Central memory CD4-positive, alpha-beta T cell (primary cell): ENCODE measurements around the gene FAM76A.
"Not testable (repeated sequence)": the region's sequence is repeated elsewhere in the genome, so short reads cannot be mapped to it uniquely, and the experiment has no call there.

ENCODE experiments used
- DNase-seq: peaks from one replicate; pipeline ENCODE4 v3.0.0; 2022

Gene FAM76A

DNA sequence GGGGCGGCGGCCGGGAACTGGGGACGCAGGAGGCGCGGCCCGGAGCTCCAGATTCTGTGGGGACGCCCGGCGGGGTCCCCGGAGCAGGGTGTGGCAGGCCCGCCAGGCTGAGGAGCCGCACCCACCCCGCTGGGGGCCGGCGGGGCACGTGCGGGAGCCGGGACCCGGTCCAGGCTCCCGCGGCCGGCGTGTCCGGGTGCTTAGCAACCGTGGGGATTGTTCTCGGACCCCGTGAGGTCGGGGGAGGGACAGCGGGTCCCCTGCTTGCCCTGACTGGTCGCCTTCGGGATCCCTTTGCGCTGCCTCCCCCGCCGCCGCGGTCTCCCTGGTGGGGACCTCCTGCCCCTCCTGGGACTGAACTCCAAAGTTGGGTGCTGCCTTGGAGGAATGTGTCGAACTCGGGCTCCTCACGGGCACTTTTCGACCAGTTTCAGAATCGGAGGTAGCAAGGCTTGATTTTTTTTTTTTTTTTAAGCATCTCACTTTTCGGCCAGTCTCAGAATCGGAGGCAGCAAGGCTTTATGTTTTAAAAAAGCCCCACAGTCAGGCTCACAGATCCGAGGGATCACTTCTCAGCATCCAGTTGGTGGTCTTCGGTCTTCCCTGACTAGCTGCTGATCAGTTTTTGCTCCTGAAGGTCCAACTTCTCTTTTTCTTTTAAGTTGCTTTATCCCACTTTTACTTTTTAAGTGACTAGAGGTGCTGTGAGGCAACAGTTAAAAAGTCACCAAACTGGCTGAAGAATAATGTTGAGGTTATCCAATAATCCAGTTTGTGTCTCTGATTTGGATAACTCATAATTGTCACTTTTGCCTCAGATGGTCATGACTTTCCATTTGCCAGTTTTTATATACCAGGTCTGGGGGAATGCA is 648 bp downstream of the FAM76A start:
- no peak for DNase-seq

DNA sequence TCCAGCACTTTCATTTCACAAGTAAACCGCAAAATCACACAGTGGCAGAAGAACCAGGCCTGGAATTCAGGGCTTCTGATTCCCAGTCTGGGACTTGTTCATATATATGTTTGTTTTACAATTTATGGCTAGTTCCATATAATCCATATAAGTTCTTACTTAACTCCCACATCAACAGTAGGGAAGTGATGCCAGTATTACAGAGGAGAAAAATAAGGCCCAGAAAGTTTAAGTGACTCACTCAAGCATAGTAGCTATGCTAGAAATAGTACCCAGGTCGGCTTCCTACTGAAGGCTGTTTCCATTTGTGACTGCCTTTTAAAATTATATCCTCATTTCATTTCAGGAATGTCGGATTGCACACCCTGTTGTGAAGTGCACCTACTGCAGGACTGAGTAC is 1.4 kb downstream of the FAM76A start:
- DNase-seq: no peak

DNA sequence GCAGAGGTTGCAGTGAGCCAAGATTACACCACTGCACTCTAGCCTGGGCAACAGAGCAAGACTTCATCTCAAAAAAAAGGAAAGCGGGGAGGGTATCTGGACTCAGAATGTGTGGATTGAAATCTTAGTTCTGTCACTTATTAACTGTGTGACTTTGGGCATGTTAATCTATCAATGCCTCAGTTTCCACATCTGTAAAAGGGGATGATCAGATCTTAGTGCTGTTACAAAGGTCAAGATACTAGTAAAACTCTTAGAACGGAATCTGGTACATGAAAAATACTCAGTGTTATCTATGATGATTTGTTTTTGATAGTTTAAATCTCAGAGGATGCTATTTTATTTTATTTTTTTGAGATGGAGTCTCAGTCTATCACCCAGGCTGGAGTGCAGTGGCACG is 10.5 kb downstream of the FAM76A start:
- DNase-seq: no peak

DNA sequence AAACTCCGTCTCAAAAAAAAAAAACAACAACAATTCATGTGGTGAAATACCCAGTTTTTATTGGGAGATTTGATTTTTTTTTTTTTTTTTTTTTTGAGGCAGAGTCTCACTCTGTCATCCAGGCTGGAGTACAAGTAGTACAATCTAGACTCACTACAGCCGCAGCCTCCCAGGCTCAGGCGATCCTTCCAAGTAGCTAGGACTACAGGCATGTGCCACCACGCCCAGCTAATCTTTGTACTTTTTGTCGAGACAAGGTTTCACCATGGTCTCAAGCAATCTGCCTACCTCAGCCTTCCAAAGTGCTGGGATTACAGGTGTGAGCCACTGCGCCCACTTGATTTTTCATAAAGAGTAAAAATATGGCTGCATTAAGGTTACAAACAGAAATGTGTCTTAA is 15.4 kb downstream of the FAM76A start:
- no peak for DNase-seq

DNA sequence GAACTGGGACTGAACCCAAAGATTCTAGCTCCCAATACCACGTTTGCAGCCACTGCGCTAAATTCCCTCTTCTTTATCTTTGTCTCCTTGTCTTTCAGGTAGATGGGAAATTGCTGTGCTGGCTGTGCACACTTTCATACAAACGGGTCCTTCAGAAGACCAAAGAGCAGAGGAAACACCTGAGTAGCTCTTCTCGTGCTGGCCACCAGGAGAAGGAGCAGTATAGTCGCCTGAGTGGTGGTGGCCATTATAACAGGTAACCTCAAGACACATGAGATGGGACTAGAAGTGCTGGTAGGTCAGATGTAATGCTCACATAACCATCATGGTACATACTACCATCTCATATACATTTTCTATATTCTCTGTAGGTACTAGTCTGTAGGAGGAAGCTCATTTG is 18.8 kb downstream of the FAM76A start:
- no peak for DNase-seq

DNA sequence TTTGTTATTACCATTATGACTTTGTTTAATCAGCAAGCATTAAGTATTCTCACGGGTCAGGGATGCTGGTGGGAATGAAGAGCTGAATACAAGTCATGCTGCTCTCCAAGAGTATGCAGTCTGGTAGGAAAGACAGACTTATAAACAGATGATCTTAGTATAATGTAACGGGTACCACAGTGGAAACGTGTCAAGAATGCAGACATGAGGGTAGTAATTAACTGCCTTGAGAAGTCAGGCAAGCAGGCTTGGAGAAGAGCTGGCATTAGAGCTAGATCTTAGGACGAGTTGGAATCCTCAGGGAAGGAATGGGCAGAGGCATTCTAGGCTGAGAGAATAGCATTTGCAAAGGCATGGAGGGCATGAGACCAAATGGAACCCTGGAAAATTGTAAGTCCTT is 19.7 kb downstream of the FAM76A start:
- no peak for DNase-seq

DNA sequence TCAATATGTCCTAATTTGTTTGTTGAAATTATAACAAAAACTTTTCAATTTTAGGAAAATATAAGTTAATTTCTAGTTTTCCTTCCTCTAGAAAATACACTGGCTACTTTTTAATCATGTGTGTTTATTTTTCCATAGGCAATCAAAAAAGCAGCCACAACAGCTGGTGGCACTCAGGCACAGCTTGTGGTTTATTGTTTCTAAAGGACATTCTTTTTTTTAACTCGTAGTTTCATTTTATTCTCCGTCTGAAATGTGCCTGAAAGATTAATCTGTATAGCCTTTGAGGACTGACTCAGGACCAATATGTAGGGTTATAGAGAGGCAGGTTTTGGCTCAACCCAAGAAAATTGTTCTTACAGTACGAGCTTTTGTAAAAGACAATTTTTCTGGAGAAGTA is 26.6 kb downstream of the FAM76A start:
- no peak for DNase-seq

DNA sequence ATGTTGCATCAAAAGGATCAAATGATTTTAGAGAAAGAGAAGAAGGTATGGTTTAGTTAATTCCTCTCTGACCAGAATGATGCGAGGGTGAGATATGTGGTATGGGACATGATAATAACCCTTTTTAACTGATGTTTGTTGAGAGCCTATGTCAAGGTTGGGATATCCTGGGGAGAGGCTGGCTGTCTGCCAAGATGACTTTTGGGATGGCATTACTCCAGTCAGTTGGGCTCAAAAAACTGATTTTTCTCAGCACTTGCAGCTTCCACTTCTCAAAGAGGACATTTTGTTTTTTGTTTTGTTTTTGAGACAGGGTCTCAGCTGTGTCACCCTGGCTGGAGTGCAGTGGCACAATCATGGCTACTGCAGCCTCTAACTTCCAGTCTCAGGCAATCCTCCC is 29.5 kb downstream of the FAM76A start:
- no peak for DNase-seq

DNA sequence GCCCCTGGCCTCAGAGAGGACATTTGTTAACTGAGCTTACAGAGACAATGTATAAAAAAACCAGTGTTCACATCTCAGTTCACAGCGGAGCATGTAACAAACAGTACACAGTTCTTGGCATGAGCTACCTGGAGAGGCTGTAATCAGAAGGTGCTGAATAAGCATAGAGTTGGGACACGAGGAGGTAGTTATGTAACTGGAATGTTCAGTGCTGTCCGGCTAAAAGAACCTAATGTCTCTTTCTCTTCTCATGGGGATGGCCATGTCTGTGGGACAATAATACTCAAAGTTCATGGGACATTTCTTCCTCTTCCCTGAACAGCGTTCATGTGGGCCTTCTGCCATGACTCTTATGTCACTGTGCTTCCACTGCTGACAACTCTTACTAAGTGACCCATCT is 30.1 kb downstream of the FAM76A start:
- DNase-seq: no peak

DNA sequence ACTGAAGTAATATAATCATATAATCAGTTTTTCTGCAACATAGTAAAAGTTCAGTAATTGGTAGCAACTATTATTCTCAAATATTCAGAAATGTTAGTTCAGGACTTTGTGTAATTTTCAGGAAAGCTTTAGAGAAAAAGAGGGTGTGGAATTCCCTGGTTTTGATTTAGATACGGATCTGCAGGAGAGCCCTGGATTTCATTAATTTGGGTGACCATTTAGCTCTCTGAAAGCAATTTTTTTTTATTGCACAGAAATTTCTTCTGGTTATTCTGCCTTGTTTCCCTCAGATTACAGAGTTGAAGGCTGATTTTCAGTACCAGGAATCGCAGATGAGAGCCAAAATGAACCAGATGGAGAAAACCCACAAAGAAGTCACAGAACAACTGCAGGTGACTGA is 33.5 kb downstream of the FAM76A start:
- no peak for DNase-seq

DNA sequence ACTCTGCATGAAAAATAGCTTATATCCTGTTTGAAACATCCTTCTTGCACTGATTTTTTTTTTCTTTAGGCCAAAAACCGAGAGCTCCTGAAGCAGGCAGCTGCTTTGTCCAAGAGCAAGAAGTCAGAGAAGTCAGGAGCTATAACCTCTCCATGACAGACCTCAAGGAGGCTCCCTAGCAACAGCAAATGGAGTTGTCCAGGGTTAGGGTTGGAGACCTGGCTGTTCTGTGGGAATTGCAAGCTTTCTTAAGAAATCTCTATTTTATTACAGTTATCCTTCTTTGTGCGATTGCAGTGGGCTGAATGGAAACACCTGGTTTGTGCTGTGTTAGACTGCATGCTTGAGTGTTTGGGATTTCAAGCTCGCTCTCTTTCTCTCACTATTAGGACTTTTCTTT is 34.7 kb downstream of the FAM76A start:
- no peak for DNase-seq

DNA sequence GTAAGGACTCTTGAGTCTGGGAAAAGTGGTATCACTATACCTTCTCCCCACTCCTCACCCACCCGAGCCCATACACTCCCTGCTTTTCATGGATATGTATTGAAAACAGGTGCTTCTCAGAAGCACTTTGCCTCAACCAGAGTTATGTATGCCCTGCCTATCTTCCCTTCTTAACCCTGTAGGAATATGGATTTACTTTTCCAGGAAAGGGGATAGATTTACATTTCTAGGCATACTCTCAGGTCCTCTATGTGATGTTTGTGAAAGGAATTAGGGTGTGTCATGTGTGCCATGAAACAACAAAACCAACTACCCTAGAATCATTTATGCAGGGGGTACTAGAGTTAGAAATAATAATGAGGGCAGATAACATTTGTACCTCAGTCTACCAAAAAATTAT is 36.3 kb downstream of the FAM76A start:
- DNase-seq: no peak

DNA sequence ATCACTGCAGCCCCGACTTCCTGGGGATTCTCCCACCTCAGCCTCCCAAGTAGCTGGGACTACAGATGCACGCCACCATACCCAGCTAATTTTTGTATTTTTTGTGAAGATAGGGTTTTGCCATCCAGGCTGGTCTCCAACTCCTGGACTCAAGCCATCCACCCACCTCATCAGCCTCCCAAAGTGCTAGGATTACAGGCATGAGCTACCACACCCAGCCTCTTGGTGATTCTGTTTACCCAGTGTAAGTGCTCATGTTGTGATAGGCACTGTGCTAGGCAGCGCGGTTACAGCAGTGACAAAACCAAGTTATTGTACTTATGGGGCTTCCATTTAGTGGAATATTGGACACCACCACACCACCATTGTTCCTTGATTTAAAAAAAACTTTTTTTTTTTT is 37.6 kb downstream of the FAM76A start:
- no peak for DNase-seq

DNA sequence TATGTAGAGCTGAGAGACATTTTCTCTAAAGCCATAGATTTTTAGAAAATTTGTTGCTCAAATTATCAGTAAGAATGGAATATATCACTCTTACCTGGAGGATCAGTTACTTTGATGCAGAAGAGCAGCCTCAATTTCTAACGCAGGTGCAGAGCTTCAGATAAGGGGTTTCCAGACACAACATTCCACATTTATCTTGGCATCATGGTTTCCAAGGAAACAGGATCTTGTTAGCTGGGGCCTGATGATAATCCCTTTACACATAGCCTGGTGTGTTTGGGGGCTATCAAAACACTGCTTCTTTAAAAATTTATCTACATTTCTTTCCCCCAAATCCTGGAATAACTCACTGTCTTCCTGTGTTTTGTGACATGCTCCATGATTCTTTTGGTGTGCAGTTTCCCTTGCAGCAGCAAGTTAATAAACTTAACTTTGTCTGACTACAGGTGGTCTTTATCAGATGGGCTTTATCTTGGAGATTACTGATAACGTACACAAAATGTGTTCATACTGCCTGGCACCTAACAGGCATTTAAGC is 44.6 kb downstream of the FAM76A start:
- DNase-seq: no peak

DNA sequence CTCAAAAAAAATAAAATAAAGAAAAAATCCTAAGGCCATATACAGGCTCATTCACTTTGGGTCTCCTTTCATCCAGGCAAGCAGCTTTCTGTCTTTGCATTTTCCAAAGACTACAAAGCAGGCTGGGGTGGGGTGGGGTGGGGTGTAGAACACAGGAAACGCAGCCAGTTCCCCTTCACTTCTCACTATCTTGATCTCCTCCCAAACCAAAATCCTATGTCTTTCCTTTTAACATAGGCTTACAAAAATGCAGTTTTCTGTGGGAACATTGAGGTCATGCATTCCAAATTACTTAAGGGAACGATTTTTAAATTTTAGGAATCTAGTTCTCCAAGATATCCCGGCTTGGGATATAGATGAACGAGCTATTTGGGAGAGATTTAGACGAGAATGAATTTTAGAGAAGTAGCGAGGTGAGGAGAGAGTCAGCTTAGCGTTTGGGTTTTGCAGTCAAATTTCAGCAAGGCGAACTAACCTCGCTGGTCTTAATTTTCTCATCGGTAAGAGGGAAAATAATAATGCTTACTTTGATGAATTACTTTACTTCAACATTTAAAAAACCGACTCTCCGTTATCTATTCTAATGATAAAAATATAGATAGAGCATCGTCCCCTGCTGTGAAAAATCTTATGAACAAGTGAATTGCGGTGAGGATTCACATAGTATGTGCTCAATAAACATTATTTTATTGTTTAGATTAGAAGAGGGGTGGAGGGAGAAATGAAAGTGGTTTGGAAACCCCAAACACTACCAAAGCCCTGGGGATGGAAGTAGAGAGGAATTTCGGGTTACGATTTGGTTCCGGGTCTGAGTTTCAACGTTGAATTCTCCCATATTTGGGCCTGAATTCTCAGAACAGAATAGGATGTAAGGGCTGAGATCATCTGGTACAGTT is 46.5 kb downstream of the FAM76A start:
- DNase-seq: no peak

DNA sequence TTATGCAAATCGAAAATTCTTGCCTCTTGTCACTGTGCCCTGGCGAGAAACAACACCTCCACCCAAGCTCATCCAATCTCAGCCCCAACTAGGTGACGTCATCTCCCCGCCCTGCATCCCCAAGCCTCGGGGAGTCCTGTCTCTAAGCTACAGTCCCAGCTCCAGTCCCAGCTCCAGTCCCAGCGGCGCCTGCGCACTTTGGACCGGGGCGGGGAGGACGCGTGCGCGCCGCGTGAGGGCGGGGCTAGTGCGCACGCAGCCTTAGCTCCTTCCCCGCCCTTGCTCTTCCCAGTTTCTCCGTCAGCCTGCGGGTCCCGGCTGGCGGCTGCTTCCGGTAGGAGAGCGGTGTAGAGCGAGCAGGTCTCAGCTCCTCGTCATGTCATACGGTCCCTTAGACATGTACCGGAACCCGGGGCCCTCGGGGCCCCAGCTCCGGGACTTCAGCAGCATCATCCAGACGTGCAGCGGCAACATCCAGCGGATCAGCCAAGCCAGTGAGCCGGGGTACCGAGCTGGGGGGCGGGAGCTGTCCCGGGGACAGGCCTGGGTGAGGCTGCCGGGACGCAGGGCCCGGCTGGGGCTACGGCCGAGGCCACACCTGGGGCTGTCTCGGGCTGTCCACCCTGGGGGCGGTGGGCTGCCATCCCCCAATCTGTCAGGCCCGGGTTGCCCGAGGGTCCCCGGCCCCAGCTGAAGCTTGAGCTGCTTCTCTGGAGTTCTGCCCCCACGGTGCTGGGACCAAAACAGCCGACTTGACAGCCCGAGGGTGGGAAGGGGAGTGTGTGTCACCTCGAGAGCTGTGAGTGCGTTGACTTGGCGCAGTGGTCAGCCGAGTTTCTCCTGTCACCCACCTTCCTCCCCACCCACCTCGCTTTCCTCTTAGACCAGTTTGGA is 47.4 kb downstream of the FAM76A start, which contains the start of gene STX12:
Gene STX12 (plus strand): TSS at position 288 of the 894 bp plus-strand sequence. CDS start 89 bp downstream, at position 377.
- DNase-seq: peak; percentile 99

DNA sequence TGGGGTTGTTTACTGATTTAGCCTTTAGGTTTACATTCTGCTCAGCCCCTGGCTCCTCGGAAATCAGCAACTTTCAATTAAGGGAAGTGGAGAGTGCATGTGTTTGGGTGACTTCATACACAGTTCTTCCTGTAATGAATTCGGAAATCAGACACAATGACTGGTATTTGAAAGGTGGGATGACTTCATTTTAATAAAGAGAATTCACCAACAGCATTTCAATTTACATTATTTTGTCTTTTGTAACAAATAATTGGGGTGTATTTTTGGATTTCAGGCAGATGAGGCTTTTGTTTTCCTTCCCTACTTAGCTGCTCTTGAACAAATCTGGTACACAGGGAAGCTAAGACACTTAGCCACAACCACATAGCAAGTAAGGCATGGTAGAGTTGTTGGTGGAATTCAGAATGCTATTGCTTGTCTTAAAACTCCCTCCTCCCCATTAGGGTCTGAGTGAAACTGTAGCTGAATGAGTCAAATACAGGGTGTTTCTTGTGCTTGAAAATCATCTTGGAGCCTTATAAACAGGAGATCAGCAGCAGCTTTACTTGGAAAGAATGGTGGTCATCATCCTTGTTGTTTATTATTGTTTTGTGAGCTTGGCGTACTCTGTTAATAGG is 48.2 kb downstream of the FAM76A start:
- peak; percentile 27 for DNase-seq

DNA sequence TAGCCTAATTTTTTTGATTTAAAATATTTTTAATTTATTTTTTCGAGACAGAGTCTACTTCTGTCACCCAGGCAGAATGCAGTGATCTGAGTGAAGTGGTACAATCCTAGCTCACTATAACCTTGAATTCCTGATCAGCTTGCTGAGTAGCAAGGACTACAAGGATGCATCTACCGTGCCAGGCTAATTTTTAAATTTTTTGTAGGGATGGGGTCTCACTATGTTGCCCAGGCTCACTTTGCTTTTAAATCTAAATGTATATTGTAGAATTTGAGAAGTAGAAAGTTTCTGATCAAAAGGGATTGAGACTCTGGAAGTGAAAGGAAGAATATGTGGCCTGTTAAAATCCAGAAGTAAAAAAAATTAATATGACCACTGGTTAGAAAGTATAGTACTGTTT is 48.9 kb downstream of the FAM76A start:
- DNase-seq: no peak

DNA sequence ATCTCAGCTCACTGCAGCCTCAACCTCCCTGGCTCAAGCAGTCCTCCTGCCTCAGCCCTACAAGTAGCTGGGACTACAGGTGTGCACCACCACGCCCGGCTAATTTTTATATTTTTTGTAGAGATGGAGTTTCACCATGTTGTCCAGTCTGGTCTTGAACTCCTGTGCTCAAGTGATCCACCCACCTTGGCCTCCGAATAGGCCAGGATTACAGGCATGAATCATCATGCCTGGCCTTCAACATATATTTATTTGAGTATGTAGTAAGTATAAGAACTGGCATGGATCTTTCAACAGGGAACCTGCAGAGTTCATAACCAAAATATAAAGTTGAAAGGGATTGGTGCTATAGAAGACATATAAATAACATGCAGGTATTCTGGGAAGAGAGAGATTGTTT is 49.6 kb downstream of the FAM76A start:
- DNase-seq: not testable (repeated sequence)

DNA sequence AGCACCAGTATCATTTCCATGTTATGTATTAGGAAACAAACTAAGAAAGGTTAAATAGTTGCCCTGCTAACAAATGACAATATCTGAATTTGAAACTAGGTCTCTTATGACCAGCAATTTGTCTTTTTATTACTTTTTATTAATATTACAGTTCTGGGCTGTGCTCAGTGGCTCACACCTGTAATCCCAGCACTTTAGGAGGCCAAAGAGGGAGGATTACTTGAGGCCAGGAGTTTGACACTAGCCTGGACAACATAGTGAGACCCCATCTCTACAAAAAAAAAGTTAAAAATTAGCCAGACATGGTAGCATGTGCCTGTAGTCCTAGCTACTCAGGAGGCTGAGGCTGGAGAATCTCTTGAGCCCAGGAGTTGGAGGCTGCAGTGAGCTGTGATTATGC is 50.5 kb downstream of the FAM76A start:
- not testable (repeated sequence) for DNase-seq

DNA sequence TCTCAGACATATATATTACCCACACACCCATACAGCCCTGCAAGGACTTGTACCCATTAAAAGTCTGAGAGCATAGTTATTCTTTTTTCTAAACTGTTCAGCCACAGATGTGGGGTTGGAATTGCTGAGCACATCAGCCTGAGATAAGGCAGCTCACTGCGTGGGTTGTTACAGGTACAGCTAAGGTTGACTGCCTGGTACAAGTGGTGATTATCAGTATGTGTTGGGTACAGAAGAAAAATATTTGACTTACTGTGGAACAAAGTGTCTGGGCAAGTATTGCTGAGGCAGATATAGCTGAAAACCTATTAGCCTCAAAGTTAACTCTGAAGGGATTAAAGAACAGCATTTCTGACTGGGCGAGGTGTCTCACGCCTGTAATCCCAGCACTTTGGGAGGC is 52.3 kb downstream of the FAM76A start:
- DNase-seq: no peak

DNA sequence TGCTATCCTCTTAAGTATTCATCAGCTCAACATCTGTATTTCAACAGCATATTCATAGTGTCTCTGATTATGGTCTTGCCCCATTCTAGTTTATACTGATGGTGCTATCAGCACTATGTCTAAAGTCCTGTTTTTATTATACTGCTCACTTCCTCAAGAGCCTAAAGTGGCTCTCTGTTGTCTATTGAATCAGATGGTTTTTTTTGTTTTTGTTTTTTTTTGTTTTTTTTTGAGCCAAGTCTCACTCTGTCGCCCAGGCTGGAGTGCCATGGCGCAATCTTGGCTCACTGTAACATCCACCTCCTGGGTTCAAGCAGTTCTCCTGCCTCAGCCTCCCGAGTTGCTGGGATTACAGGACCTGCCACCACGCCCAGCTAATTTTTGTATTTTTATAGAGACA is 53.4 kb downstream of the FAM76A start:
- DNase-seq: no peak
